ENCODE data around the gene TGFB3. TPM values are rescaled to one million over a fixed set of nuclear protein-coding genes. Genes with fewer than 3 reads are reported as not detected.
A peak's percentile ranks its signal among the peaks of the same experiment; 100 is the strongest.
"Not testable (repeated sequence)": the region's sequence is repeated elsewhere in the genome, so short reads cannot be mapped to it uniquely, and the experiment has no call there.

Gene TGFB3
- polyA plus RNA-seq = under 1 TPM in 2 of 3 donors, not detected in 1; 0.39 to 0.46 TPM

- DNase-seq = peak; percentile 59 to 65 (median 59)
- Mint-ChIP-seq H3K9me3 (no peaks in the 10 kb centered on the region), H3K4me3 (peak within 1 kb of the TSS; percentile 87 to 96 (median 91)), H3K27me3 (ENCODE audit: low read depth in 3 of 3) (peaks cover 7 to 18% (median 12%) of the 10 kb centered on the region in 3 donors), H3K4me1 (peaks cover 43 to 49% of the 10 kb centered on the region in 2 donors), H3K27ac (peak within 1 kb of the TSS; percentile 89 to 100 (median 95)), H3K36me3 (no peaks in the 10 kb centered on the region)
These were observed at the start of gene TGFB3 for GRCh38 chr14:75981426-75982265. Gene TGFB3 (minus strand): TSS chr14:75981995. CDS start chr14:75980893, 1,102 bp downstream.

GRCh38 chr14:76024211-76024907 is 42.6 kb upstream of the TGFB3 start:
- H3K36me3 Mint-ChIP-seq = peaks cover 20 to 48% (median 31%) of the 10 kb centered on the region in 3 donors
- no peak overlapping the region for H3K4me3 Mint-ChIP-seq
- no peak overlapping the region for H3K27ac Mint-ChIP-seq
- H3K27me3 Mint-ChIP-seq (ENCODE audit: low read depth in 3 of 3) = no peaks in the 10 kb centered on the region
- no peaks in the 10 kb centered on the region for H3K4me1 Mint-ChIP-seq
- H3K9me3 Mint-ChIP-seq = peaks cover 8 to 11% (median 10%) of the 10 kb centered on the region in 6 donors
- no peak for DNase-seq

GRCh38 chr14:76023757-76024156 is 42.0 kb upstream of the TGFB3 start:
- DNase-seq = no peak
- no peak overlapping the region for H3K4me3 Mint-ChIP-seq
- no peak overlapping the region for H3K27ac Mint-ChIP-seq
- H3K27me3 Mint-ChIP-seq (ENCODE audit: low read depth in 3 of 3) = no peaks in the 10 kb centered on the region
- no peaks in the 10 kb centered on the region for H3K4me1 Mint-ChIP-seq
- H3K36me3 Mint-ChIP-seq = peaks cover 26 to 53% (median 35%) of the 10 kb centered on the region in 3 donors
- H3K9me3 Mint-ChIP-seq = peaks cover 11 to 16% (median 13%) of the 10 kb centered on the region in 6 donors

GRCh38 chr14:76022991-76023390 is 41.2 kb upstream of the TGFB3 start:
- Mint-ChIP-seq H3K27me3 (ENCODE audit: low read depth in 3 of 3) (no peaks in the 10 kb centered on the region), H3K36me3 (peaks cover 34 to 56% (median 42%) of the 10 kb centered on the region in 3 donors), H3K4me3 (no peak overlapping the region), H3K9me3 (peaks cover 11 to 16% (median 14%) of the 10 kb centered on the region in 6 donors), H3K4me1 (no peaks in the 10 kb centered on the region), H3K27ac (no peak overlapping the region)
- no peak for DNase-seq

GRCh38 chr14:76019676-76020075 is 37.9 kb upstream of the TGFB3 start:
- no peak for DNase-seq

GRCh38 chr14:76015668-76016067 is 33.9 kb upstream of the TGFB3 start:
- no peak overlapping the region for H3K4me3 Mint-ChIP-seq
- peaks cover 54 to 89% (median 78%) of the 10 kb centered on the region in 3 donors for H3K36me3 Mint-ChIP-seq
- peaks cover 11 to 16% (median 14%) of the 10 kb centered on the region in 6 donors for H3K9me3 Mint-ChIP-seq
- H3K27me3 Mint-ChIP-seq (ENCODE audit: low read depth in 3 of 3) = no peaks in the 10 kb centered on the region
- H3K4me1 Mint-ChIP-seq = no peaks in the 10 kb centered on the region
- H3K27ac Mint-ChIP-seq = no peak overlapping the region
- DNase-seq = no peak

More at GRCh38 chr14:76019676-76020075, 37.9 kb upstream of the TGFB3 start:
- H3K9me3 Mint-ChIP-seq = peaks cover 11 to 16% (median 14%) of the 10 kb centered on the region in 6 donors
- H3K4me1 Mint-ChIP-seq = no peaks in the 10 kb centered on the region
- H3K27me3 Mint-ChIP-seq (ENCODE audit: low read depth in 3 of 3) = no peaks in the 10 kb centered on the region
- no peak overlapping the region for H3K4me3 Mint-ChIP-seq
- peaks cover 50 to 75% (median 59%) of the 10 kb centered on the region in 3 donors for H3K36me3 Mint-ChIP-seq
- H3K27ac Mint-ChIP-seq = no peak overlapping the region

GRCh38 chr14:76015191-76015590 is 33.4 kb upstream of the TGFB3 start:
- DNase-seq = no peak
- Mint-ChIP-seq H3K36me3 (peaks cover 49 to 86% (median 73%) of the 10 kb centered on the region in 3 donors), H3K4me1 (no peaks in the 10 kb centered on the region), H3K27me3 (ENCODE audit: low read depth in 3 of 3) (no peaks in the 10 kb centered on the region), H3K9me3 (peaks cover 7 to 13% (median 11%) of the 10 kb centered on the region in 6 donors), H3K27ac (no peak overlapping the region), H3K4me3 (no peak overlapping the region)

GRCh38 chr14:76012354-76012753 is 30.6 kb upstream of the TGFB3 start:
- no peak overlapping the region for H3K4me3 Mint-ChIP-seq
- DNase-seq = no peak
- H3K27me3 Mint-ChIP-seq (ENCODE audit: low read depth in 3 of 3) = no peaks in the 10 kb centered on the region
- H3K27ac Mint-ChIP-seq = no peak overlapping the region
- H3K36me3 Mint-ChIP-seq = peaks cover 25 to 68% (median 45%) of the 10 kb centered on the region in 3 donors
- H3K4me1 Mint-ChIP-seq = no peaks in the 10 kb centered on the region
- H3K9me3 Mint-ChIP-seq = peaks cover 0 to 1% (median 0%) of the 10 kb centered on the region in 6 donors

GRCh38 chr14:76011930-76012329 is 30.1 kb upstream of the TGFB3 start:
- Mint-ChIP-seq H3K4me1 (no peaks in the 10 kb centered on the region), H3K36me3 (peaks cover 22 to 68% (median 41%) of the 10 kb centered on the region in 3 donors), H3K4me3 (no peak overlapping the region), H3K27ac (no peak overlapping the region), H3K9me3 (peaks cover 0 to 1% (median 0%) of the 10 kb centered on the region in 6 donors), H3K27me3 (ENCODE audit: low read depth in 3 of 3) (no peaks in the 10 kb centered on the region)
- DNase-seq = no peak

- peaks cover 32 to 68% (median 44%) of the 10 kb centered on the region in 3 donors for H3K36me3 Mint-ChIP-seq
These were observed 27.8 kb upstream of the TGFB3 start for GRCh38 chr14:76009627-76010026.

GRCh38 chr14:76007852-76008251 is 26.1 kb upstream of the TGFB3 start:
- H3K36me3 Mint-ChIP-seq = peaks cover 34 to 63% (median 41%) of the 10 kb centered on the region in 3 donors
- DNase-seq = no peak
- no peak overlapping the region for H3K27ac Mint-ChIP-seq
- H3K4me3 Mint-ChIP-seq = no peak overlapping the region
- H3K9me3 Mint-ChIP-seq = peaks cover 0 to 15% (median 4%) of the 10 kb centered on the region in 6 donors
- H3K27me3 Mint-ChIP-seq (ENCODE audit: low read depth in 3 of 3) = no peaks in the 10 kb centered on the region
- no peaks in the 10 kb centered on the region for H3K4me1 Mint-ChIP-seq

More at GRCh38 chr14:76009627-76010026, 27.8 kb upstream of the TGFB3 start:
- H3K27ac Mint-ChIP-seq; H3K9me3 Mint-ChIP-seq; H3K4me3 Mint-ChIP-seq; H3K4me1 Mint-ChIP-seq; DNase-seq; H3K27me3 Mint-ChIP-seq (ENCODE audit: low read depth in 3 of 3): not testable (repeated sequence)

- no peaks in the 10 kb centered on the region for H3K4me1 Mint-ChIP-seq
- no peak overlapping the region for H3K4me3 Mint-ChIP-seq
- peaks cover 0 to 15% (median 4%) of the 10 kb centered on the region in 6 donors for H3K9me3 Mint-ChIP-seq
- H3K36me3 Mint-ChIP-seq = peaks cover 30 to 63% (median 42%) of the 10 kb centered on the region in 3 donors
- DNase-seq = no peak
- H3K27ac Mint-ChIP-seq = no peak overlapping the region
- no peaks in the 10 kb centered on the region for H3K27me3 Mint-ChIP-seq (ENCODE audit: low read depth in 3 of 3)
These were observed 25.6 kb upstream of the TGFB3 start for GRCh38 chr14:76007379-76007778.

- H3K27me3 Mint-ChIP-seq (ENCODE audit: low read depth in 3 of 3) = no peaks in the 10 kb centered on the region
These were observed 24.5 kb upstream of the TGFB3 start for GRCh38 chr14:76006253-76006652.

GRCh38 chr14:76002383-76002782 is 20.6 kb upstream of the TGFB3 start:
- peaks cover 0 to 15% (median 4%) of the 10 kb centered on the region in 6 donors for H3K9me3 Mint-ChIP-seq
- no peaks in the 10 kb centered on the region for H3K4me1 Mint-ChIP-seq
- peaks cover 48 to 73% (median 62%) of the 10 kb centered on the region in 3 donors for H3K36me3 Mint-ChIP-seq
- H3K27ac Mint-ChIP-seq = no peak overlapping the region
- no peak overlapping the region for H3K4me3 Mint-ChIP-seq
- DNase-seq = no peak
- H3K27me3 Mint-ChIP-seq (ENCODE audit: low read depth in 3 of 3) = no peaks in the 10 kb centered on the region

More at GRCh38 chr14:76006253-76006652, 24.5 kb upstream of the TGFB3 start:
- Mint-ChIP-seq H3K9me3 (peaks cover 0 to 15% (median 4%) of the 10 kb centered on the region in 6 donors), H3K27ac (no peak overlapping the region), H3K36me3 (peaks cover 35 to 61% (median 42%) of the 10 kb centered on the region in 3 donors), H3K4me3 (no peak overlapping the region), H3K4me1 (no peaks in the 10 kb centered on the region)
- no peak for DNase-seq

Measured in immature natural killer cell (primary cell).